DMS153 (cell line): Measurements from ENCODE around the gene PPP1R2.

Experiments used
- DNase-seq: peaks from one replicate; lab custom pipeline; 2025; lab: John Stamatoyannopoulos, UW

Gene PPP1R2

DNA sequence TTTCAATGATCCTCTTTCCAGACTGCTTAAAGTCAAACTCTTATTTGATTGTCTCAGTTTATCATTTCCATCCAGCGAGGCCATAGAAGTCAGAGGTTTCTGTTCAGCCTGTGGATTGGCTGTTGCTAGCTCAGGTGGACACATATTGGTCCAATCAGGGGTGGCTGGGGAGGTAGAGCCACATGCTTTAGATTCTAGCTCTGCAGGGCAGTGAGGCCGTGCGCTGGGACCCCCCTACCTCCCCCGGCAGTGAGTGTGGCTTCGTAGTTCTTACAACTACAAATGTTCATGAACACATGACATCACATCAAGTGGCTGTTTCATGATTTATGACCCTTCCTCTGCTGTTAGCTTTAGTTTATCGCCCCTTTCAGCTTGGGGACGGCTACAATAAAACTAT lies 22.6 kb upstream of the PPP1R2 start:
- DNase-seq: no peak

DNA sequence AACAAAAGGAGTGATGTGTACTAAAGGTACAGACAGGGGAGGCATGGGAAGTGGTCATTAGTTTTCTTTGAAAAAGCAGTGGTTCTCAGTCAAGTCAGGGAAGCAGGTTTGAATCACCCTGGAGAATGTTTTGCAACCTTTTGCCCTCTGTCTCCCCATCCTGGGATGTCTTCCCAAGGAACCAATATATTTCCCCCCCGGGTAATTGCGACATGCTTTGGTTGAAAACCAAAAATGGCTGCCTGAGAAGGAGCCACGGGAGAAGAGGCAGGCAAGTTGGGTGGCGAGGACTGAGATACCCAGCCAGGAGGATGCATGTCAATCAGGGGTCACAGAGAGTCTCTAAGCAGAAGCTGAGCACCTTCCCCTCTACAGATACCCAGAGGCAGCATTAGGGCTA lies 20.2 kb upstream of the PPP1R2 start:
- no peak for DNase-seq

DNA sequence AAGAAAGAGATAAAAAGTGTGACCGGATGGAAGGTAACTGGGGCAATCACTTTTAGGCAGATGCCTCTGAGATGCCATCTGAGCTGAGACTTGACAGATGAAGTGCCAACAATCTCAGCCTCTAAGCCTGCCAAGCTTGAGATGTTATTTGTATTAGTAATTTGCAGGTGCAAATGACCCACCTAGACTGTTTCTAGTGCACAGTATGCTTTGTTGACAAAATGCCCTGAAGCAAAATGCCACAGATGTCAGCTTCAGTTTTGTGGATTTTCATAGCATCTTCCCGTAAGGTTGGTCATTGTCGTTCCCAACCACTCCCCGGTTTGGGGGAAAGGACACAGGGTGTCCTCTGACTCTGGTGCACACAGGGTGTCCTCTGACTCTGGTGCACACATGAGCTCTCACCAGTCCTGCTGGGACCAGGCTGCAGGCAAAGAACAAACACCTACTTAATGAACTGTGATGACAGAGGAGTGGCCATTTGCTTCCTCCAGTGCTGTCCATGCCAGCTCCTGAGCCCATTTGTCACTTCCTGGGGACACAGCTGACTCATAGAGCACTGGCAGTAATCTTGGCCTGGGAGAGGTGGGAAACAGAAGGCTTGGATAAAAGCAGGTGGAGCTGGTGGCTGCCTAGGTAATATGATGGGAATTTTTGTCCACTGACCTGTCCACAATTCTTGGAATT lies 16.7 kb upstream of the PPP1R2 start:
- no peak for DNase-seq

DNA sequence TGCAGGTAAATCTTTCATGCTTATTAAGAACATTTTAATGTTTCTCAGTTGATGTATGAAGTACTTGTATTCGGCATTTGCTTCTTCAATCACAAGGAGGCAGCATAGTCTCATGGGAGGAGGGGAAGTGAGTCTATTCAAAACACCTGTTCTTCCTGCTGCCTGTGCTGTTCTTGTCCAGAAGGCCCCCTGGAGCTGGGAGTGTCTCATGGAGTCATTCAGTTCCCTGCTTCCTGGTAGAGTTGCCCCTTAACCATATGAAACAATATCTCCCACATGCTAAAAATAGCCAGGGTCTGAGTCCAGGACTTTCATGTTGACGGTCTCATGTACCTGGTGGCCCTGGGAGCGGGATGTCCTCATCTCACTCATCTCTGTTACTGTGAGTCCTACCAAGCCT lies 15.5 kb upstream of the PPP1R2 start:
- DNase-seq: peak; percentile 82

GRCh38 chr3:195557322-195557721 lies 14.2 kb upstream of the PPP1R2 start:
- DNase-seq: no peak

DNA sequence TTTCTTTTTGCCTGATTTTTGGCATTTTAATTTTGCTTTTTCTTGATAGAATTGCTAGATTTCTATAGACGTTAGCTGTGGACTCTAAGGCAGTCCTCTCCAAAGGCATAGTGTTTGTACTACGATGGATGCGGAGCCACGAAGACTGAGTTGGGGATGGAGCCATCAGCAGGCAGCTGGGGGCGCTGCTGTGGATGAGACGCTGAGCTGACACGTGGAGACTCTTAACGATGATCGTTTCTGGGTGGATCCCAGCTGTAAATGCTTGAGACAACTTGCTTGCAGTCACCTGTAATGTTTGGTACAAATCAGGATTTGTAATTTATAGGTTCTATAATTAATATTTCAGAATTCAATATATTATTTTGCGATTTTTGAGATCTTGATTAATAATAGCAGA lies 13.3 kb upstream of the PPP1R2 start:
- DNase-seq: no peak

DNA sequence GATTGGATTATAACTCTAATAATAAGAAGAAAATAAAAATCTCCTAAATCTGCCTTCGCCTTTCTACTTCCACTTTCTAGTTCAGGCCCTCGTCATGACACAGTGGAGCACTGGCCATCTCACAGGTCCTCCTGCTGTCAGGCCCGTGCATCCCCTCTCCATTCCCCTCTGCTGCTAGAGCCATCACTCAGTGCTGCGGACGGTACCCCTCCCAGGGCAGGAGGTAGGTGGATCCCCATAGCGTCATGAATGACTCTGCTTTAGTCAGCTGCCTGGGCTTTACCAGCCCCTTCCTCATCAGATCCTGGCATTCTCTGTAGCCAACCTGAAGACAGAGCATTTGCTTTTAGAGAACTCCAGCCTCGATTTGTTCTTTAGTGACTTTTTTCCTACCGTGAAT lies 12.0 kb upstream of the PPP1R2 start:
- no peak for DNase-seq

GRCh38 chr3:195554458-195554857 lies 11.3 kb upstream of the PPP1R2 start:
- DNase-seq: no peak

DNA sequence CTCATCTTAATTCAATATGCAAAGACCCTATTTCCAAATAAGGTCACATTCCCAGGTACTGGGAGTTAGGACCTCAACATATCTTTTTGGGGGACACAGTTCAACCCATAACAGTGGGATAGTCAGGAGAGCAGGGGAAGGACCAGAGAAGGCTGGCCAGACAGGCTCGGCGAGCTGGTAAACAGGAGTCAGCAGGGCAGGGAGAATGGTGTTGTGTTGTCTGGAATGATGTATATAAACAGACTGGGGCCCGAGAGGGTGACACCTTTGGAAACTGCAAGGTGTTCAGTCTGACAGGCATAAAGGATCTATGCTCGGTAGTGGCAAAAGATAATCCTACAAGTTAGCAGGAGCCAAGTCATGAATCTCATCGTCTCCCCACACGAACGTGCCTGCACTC lies 10.1 kb upstream of the PPP1R2 start:
- DNase-seq: no peak

DNA sequence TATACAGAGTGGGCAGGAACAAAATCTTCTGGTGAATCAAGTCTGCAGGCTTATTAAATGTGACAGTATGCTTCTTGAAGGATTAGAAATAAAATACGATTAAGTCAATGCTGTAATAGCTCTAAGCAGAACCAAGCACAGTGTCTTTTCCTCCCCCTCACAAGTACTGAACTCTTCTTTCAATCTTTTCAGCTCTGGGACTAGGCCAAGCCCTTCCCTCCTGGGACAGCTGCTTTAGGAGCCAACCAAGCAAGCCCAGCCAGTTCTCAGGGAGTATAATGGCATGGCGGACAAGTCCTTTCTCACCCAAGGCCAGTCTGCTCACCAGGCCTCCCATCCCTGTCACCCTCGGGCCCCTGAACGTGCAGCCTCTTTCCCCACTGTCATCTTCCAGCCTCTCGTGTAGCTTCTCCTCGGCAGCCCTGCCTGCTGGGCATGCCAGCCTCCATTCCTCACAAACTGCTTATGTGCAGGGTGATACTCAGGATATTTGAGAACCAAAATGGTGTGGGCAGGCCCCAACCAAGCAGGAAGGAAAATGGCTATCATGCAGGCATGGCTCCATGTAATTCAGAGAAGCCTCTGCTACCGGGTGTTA lies 8.4 kb upstream of the PPP1R2 start:
- DNase-seq: no peak

DNA sequence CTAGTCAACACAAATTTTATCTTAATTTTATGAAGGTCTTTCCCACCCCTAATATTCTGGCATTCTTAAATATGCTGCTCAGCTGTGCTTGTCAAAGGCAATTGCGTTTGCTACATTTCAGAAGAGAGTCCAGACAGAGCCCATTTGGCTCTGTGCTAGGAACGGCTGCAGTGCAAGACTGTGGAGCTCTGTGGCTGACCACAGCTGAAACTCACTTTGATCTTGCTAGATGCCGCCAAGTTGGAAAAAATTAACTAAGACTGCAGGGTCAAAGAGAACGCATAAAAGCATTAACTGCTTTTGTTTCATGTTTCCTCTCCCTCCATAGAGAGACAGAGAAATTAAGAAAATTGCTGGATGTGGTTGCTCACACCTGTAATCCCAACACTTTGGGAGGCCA lies 7.6 kb upstream of the PPP1R2 start:
- DNase-seq: no peak

GRCh38 chr3:195549931-195550519 lies 6.9 kb upstream of the PPP1R2 start:
- no peak for DNase-seq

DNA sequence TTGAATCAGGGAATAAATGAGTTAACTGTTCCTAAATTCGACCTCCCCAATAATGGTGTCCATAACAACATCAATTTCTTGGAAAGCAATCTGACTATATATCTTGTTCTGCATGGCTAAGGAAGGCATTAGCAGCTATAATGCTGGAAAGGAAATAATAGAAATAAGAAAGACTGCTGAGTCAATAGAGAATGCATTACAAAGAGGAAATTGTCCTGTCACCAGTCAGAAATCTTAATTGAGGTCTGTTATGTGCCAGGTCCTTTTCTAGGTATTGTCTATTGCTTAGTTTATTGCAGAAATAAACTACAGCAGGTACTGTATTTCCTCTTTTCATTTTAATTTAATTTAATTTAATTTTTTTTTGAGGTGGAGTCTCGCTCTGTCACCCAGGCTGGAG lies 5.9 kb upstream of the PPP1R2 start:
- no peak for DNase-seq

DNA sequence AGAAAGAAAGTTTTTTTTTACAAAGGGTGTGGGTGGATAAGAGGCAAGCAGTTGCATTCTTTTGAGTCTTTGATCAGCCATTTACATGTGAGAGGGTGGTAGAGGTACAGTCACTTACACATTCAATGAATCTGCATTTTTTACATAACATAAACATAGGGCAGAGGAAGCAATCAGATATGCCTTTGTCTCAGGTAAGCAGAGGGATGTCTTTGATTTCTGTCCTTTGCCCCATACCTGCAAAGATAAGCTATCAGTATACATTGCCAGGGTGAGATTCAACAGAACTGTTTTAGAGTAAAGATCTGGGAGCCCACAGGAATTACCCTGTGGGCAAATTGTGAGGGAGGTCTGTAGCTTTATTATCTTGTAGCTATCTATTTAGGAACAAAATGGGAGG lies 5.4 kb upstream of the PPP1R2 start:
- no peak for DNase-seq

- DNase-seq: no peak
These were observed 4.9 kb upstream of the PPP1R2 start for GRCh38 chr3:195548006-195548405.

DNA sequence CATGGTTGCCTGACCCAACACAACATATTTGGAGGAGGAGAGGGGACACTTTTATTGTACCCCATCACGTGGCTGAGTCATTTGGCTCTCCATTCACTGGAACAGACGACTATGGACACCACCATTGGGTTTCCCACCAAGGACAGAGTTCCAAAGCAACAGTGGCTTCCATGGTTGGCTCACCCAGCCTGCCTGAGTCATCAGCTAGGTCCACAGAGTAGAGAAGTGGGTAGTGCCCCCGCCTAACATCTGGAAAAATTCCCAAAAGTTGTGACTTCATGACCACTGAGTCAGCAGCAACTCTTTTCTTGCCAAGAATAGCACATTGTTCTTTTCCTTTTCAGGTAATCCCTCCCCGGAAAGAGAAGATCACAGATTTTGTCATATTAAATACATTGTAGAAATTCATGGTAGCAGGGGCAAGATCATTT lies 3.0 kb upstream of the PPP1R2 start:
- DNase-seq: no peak

GRCh38 chr3:195544634-195545033 lies 1.5 kb upstream of the PPP1R2 start:
- no peak for DNase-seq

GRCh38 chr3:195544230-195544536 lies 1.1 kb upstream of the PPP1R2 start:
- no peak for DNase-seq

- DNase-seq: no peak
These were observed 540 bp upstream of the PPP1R2 start for GRCh38 chr3:195543500-195544229.

DNA sequence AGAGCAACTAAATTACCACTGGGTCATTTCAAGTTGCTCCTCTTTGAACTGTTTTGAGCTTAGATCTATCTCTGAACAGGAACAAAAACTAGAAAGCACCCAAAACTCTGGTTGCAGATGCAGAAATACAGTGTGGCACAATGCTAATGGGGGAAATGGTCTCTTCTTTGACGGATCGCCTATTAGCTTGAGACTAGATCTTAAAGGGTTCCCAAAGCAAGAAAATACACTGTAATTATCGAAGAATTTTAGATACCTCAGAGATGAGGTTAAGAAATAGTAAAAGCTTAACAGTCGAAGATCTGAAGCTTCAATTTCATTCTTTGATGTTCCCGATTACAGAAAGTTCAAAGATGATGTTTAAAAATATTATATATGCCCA lies 818 bp downstream of the PPP1R2 start:
- no peak for DNase-seq

DNA sequence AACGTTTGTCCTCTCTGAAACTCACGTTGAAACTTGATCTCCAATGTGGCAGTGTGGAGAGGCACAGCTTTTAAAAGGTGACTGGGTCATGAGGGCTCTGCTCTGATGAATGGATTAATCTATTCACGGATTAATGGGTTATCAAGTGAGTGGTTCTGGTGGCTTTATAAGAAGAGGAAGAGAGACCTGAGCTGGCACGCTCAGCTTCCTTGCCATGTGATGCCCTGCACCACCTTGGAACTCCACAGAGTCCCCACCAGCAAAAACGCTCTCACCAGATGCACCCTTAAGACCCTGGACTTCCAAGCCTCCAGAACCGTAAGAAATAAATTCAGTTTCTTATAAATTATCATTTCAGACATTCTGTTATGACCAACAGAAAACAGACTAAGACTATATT lies 2.6 kb downstream of the PPP1R2 start:
- no peak for DNase-seq

DNA sequence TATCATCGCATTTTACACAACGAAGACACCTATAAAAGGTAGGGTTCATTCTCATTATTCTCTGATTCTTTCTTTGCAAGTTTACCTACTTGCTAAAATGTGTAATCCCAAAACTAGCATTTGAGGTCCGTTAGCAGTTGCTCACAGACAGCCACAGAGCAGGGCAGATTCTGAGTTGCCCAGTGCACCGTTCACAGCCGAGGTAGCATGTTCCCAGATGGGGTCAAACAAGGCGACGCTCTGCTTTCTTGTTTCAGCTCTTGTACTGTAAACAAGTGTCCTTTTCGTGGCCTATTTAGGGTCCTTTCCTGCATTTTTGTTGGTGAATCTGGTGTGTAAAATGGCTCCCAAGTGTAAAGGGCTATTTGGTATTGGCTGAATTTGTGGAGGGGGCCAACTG lies 3.1 kb downstream of the PPP1R2 start:
- no peak for DNase-seq

- DNase-seq: no peak
These were observed 3.6 kb downstream of the PPP1R2 start for GRCh38 chr3:195539479-195539878.
